H1 (cell line): ENCODE data around the gene ABCD1. TPM values are rescaled to one million over a fixed set of nuclear protein-coding genes. Genes with fewer than 3 reads are reported as not detected.

Experiments
- CTCF ChIA-PET: fragments of 300-600 bp; sonication (Branson Sonifier 250); formaldehyde crosslinking; loops from one replicate; lab custom pipeline; 2021; ENCODE audit not compliant: partially characterized antibody; lab: Charles Lee
- POLR2A ChIA-PET: fragments of 300-600 bp; sonication (Branson Sonifier 250); formaldehyde crosslinking; loops from one replicate; lab custom pipeline; 2021; ENCODE audit warnings: inconsistent platforms; ENCODE audit not compliant: partially characterized antibody; lab: Charles Lee
- DNase-seq, 2 experiments: peaks; one replicate each; pipeline versions ENCODE4 v3.0.0 to v3.0.0-alpha.2; 2010 to 2022; ENCODE audit warnings: low spot score in 2 of 2, low read depth in 1 of 2, mixed read lengths in 1 of 2
- FAIRE-seq: peaks from 2 replicates; lab custom pipeline; 2011; peaks lifted over from hg19 to GRCh38; lab: Jason Lieb, UNC
- H2AFZ ChIP-seq: 2 replicates; pipeline ENCODE4 v1.8.1; 2012; ENCODE audit warnings: low read length, inconsistent platforms
- H2AK5ac ChIP-seq: 2 replicates; pipeline ENCODE4 v1.6.1; 2013; ENCODE audit warnings: low read depth, low read length
- H2BK120ac ChIP-seq: replicated peaks from 2 replicates; pipeline ENCODE3; 2013; ENCODE audit warnings: low read depth, low read length, inconsistent platforms
- H2BK12ac ChIP-seq: 2 replicates; pipeline ENCODE4 v1.6.1; 2013; ENCODE audit warnings: low read depth, low read length
- H2BK15ac ChIP-seq: 2 replicates; pipeline ENCODE4 v1.6.1; 2013; ENCODE audit warnings: low read length
- H2BK20ac ChIP-seq: 2 replicates; pipeline ENCODE4 v1.6.1; 2013; ENCODE audit warnings: low read length
- H2BK5ac ChIP-seq: 2 replicates; pipeline ENCODE4 v1.6.1; 2013; ENCODE audit warnings: low read depth, low read length
- H3K14ac ChIP-seq: 2 replicates; pipeline ENCODE4 v1.6.1; 2013; ENCODE audit warnings: inconsistent platforms; ENCODE audit not compliant: insufficient read length
- H3K18ac ChIP-seq: 2 replicates; pipeline ENCODE4 v1.6.1; 2013; ENCODE audit warnings: low read length; ENCODE audit errors: extremely low read depth
- H3K23ac ChIP-seq: 2 replicates; pipeline ENCODE4 v1.6.1; 2013; ENCODE audit warnings: inconsistent platforms; ENCODE audit not compliant: insufficient read length
- H3K23me2 ChIP-seq: 2 replicates; pipeline ENCODE4 v1.6.1; 2013; ENCODE audit warnings: low read depth, low read length
- H3K27ac ChIP-seq: 2 replicates; pipeline ENCODE4 v1.6.1; 2011; ENCODE audit warnings: low read depth, low read length, inconsistent platforms
- H3K27me3 ChIP-seq, 4 experiments: replicated peaks in 1 of 4; 1 replicate in 1 of 4; 2 replicates in 3 of 4; pipeline versions ENCODE4 v1.6.1 to v1.8.1; 2011 to 2013; ENCODE audit warnings: low read length in 3 of 4, mild to moderate bottlenecking in 3 of 4, inconsistent platforms in 2 of 4, mixed read lengths in 2 of 4, moderate library complexity in 1 of 4; ENCODE audit not compliant: control insufficient read depth in 3 of 4, insufficient read depth in 3 of 4; ENCODE audit errors: extremely low read depth in 1 of 4
- H3K36me3 ChIP-seq, 4 experiments: 2 replicates each; pipeline versions ENCODE4 v1.6.1 to v1.8.1; 2011 to 2013; ENCODE audit warnings: mild to moderate bottlenecking in 4 of 4, low read length in 3 of 4, moderate library complexity in 2 of 4, control low read depth in 1 of 4, inconsistent platforms in 1 of 4; ENCODE audit not compliant: insufficient read depth in 4 of 4, control insufficient read depth in 2 of 4
- H3K4ac ChIP-seq: replicated peaks from 2 replicates; pipeline ENCODE3; 2013; ENCODE audit warnings: low read length, low read depth, mixed read lengths, inconsistent platforms; ENCODE audit not compliant: insufficient read length
- H3K4me1 ChIP-seq, 4 experiments: replicated peaks in 1 of 4; 1 replicate in 1 of 4; 2 replicates in 3 of 4; pipeline versions ENCODE4 v1.6.1 to v1.8.1; 2011 to 2013; ENCODE audit warnings: low read length in 3 of 4, inconsistent platforms in 2 of 4, mixed read lengths in 1 of 4; ENCODE audit not compliant: insufficient read depth in 4 of 4, control insufficient read depth in 3 of 4
- H3K4me2 ChIP-seq, 2 experiments: 2 replicates each; pipeline versions ENCODE4 v1.6.1 to v1.8.1; 2011 to 2013; ENCODE audit warnings: low read depth in 2 of 2, low read length in 2 of 2, control low read depth in 1 of 2, inconsistent platforms in 1 of 2, mild to moderate bottlenecking in 1 of 2; ENCODE audit not compliant: insufficient read depth in 1 of 2
- H3K4me3 ChIP-seq, 4 experiments: fragments of 200-600, 300-600 bp in 1 of 4; sonication (generic), shearing (Covaris generic), sonication (Bioruptor Twin) in 1 of 4; 2 replicates each; pipeline versions ENCODE4 v1.5.1 to v1.8.1; 2011 to 2016; ENCODE audit warnings: low read length in 4 of 4, low read depth in 3 of 4, control low read depth in 2 of 4, inconsistent platforms in 2 of 4, mild to moderate bottlenecking in 2 of 4, mixed read lengths in 1 of 4, moderate library complexity in 1 of 4; ENCODE audit not compliant: insufficient read depth in 2 of 4; ENCODE audit errors: extremely low read depth in 1 of 4
- H3K56ac ChIP-seq: replicated peaks from 2 replicates; pipeline ENCODE3; 2013; ENCODE audit warnings: low read depth, mild to moderate bottlenecking, mixed read lengths, low read length, inconsistent platforms; ENCODE audit not compliant: insufficient read length
- H3K79me1 ChIP-seq: 2 replicates; pipeline ENCODE4 v1.6.1; 2013; ENCODE audit warnings: low read depth, low read length, control low read depth
- H3K79me2 ChIP-seq, 2 experiments: 2 replicates each; pipeline versions ENCODE4 v1.6.1 to v1.8.1; 2012 to 2013; ENCODE audit warnings: low read length in 2 of 2, mild to moderate bottlenecking in 2 of 2, inconsistent platforms in 1 of 2; ENCODE audit not compliant: insufficient read depth in 2 of 2, control insufficient read depth in 1 of 2
- H3K9ac ChIP-seq, 4 experiments: replicated peaks in 1 of 4; 1 replicate in 1 of 4; 2 replicates in 3 of 4; pipeline versions ENCODE4 v1.6.1 to v1.8.1; 2011 to 2013; ENCODE audit warnings: low read depth in 3 of 4, low read length in 3 of 4, control low read depth in 2 of 4, mild to moderate bottlenecking in 2 of 4, moderate library complexity in 2 of 4, inconsistent platforms in 1 of 4; ENCODE audit errors: extremely low read depth in 1 of 4
- H3K9me3 ChIP-seq, 2 experiments: 2 replicates each; pipeline versions ENCODE4 v1.6.1 to v1.8.1; 2012 to 2013; ENCODE audit warnings: mild to moderate bottlenecking in 2 of 2, moderate library complexity in 2 of 2, control low read depth in 1 of 2, inconsistent platforms in 1 of 2, low read depth in 1 of 2, low read length in 1 of 2, mixed read lengths in 1 of 2; ENCODE audit not compliant: insufficient read depth in 2 of 2
- H4K20me1 ChIP-seq, 2 experiments: replicated peaks in 1 of 2; 2 replicates each; pipeline versions ENCODE3 to v1.8.1; 2011 to 2013; ENCODE audit warnings: inconsistent platforms in 2 of 2, low read length in 2 of 2, mild to moderate bottlenecking in 1 of 2; ENCODE audit not compliant: insufficient read depth in 2 of 2, control insufficient read depth in 1 of 2
- H4K5ac ChIP-seq: 2 replicates; pipeline ENCODE4 v1.6.1; 2013; ENCODE audit warnings: low read length, low read depth, mixed read lengths, inconsistent platforms; ENCODE audit not compliant: insufficient read length
- H4K8ac ChIP-seq: 2 replicates; pipeline ENCODE4 v1.8.0; 2013; ENCODE audit warnings: mild to moderate bottlenecking, moderate library complexity, low read length, inconsistent platforms; ENCODE audit not compliant: insufficient read depth; ENCODE audit errors: extremely low read depth
- H4K91ac ChIP-seq: replicated peaks from 2 replicates; pipeline ENCODE3; 2013; ENCODE audit warnings: low read length, mixed read lengths, inconsistent platforms; ENCODE audit not compliant: insufficient read length
- BACH1 ChIP-seq: IDR thresholded peaks from 2 replicates; pipeline ENCODE4 v1.6.1; 2012; ENCODE audit warnings: low read length, improper control_type of control experiment
- CBX5 ChIP-seq: fragments of 300-800, 300-1000 bp; sonication (generic); IDR thresholded peaks from 2 replicates; pipeline ENCODE4 v1.7.1; 2016; ENCODE audit warnings: antibody characterized with exemption, low read length, low read depth
- CBX8 ChIP-seq: fragments of 300-800, 300-1000 bp; sonication (generic); IDR thresholded peaks from 2 replicates; pipeline ENCODE4 v1.7.1; 2016; ENCODE audit warnings: low read depth, low read length, borderline replicate concordance
- CHD2 ChIP-seq: IDR thresholded peaks from 2 replicates; pipeline ENCODE4 v1.6.1; 2012; ENCODE audit warnings: low read length, improper control_type of control experiment
- EZH2 ChIP-seq: fragments of 200-600 bp; sonication (generic); IDR thresholded peaks from 2 replicates; pipeline ENCODE4 v1.7.1; 2012; ENCODE audit warnings: low read depth, mild to moderate bottlenecking, moderate library complexity, low read length, inconsistent platforms; ENCODE audit not compliant: severe bottlenecking
- GABPA ChIP-seq: IDR thresholded peaks from 2 replicates; pipeline ENCODE4 v1.6.1; 2011; ENCODE audit warnings: mild to moderate bottlenecking, low read length, moderate library complexity, borderline replicate concordance; ENCODE audit not compliant: insufficient read depth
- HDAC6 ChIP-seq: IDR thresholded peaks from one replicate; pipeline ENCODE4 v1.7.1; 2012; ENCODE audit warnings: low read depth, mild to moderate bottlenecking, inconsistent platforms, low read length, moderate library complexity
- KDM1A ChIP-seq: fragments of 200-600, 300-600 bp; sonication (generic); IDR thresholded peaks from 2 replicates; pipeline ENCODE4 v1.7.1; 2016; ENCODE audit warnings: mild to moderate bottlenecking, low read length, borderline replicate concordance
- KDM4A ChIP-seq: IDR thresholded peaks from one replicate; pipeline ENCODE4 v1.7.1; 2012; ENCODE audit warnings: low read depth, mild to moderate bottlenecking, moderate library complexity, low read length, inconsistent platforms; ENCODE audit not compliant: severe bottlenecking
- RXRA ChIP-seq: IDR thresholded peaks from 2 replicates; pipeline ENCODE4 v1.6.1; 2011; ENCODE audit warnings: low read depth, mild to moderate bottlenecking, low read length, moderate library complexity; ENCODE audit not compliant: insufficient read depth
- SP1 ChIP-seq: IDR thresholded peaks from 2 replicates; pipeline ENCODE4 v1.6.1; 2011; ENCODE audit warnings: low read depth, low read length
- SP4 ChIP-seq: IDR thresholded peaks from 2 replicates; pipeline ENCODE4 v1.6.1; 2012; ENCODE audit warnings: low read length, inconsistent platforms
- TBP ChIP-seq: IDR thresholded peaks from 2 replicates; pipeline ENCODE4 v1.6.1; 2011; ENCODE audit warnings: low read depth, low read length, improper control_type of control experiment
- YY1 ChIP-seq: IDR thresholded peaks from 2 replicates; pipeline ENCODE4 v1.6.1; 2011; ENCODE audit warnings: low read depth, mild to moderate bottlenecking, low read length
- WGBS, 2 experiments: shearing (Covaris generic) in 1 of 2; methylation state at CpG; one replicate each; pipeline versions ENCODE4 v1.1.6 to v1.1.7; 2013 to 2015; ENCODE audit warnings: low lambda C conversion rate in 2 of 2, mixed read lengths in 2 of 2, inconsistent platforms in 1 of 2, low coverage in 1 of 2, missing lambda C conversion rate in 1 of 2; ENCODE audit not compliant: insufficient replicate concordance in 2 of 2, insufficient coverage in 1 of 2, insufficient read length in 1 of 2; ENCODE audit errors: extremely low coverage in 1 of 2, missing lambda C conversion rate in 1 of 2; 5-methylcytosine and 5-hydroxymethylcytosine counted together
- polyA plus RNA-seq, 7 experiments: library from polyadenylated mRNA; depleted of rRNA in 3 of 7; stranded (reverse) in 5 of 7; unstranded in 2 of 7; fragments of >200 nt in 5 of 7; fragments of 200-250 nt in 2 of 7; gene quantifications; 1 replicate in 5 of 7; 2 replicates in 1 of 7; 4 replicates in 1 of 7; pipeline versions ENCODE4 v1.2.1 to v1.2.3, GENCODE V29; 2011 to 2013; ENCODE audit warnings: missing spikeins in 2 of 7, mixed read lengths in 2 of 7
- total RNA-seq: library from RNA; stranded (reverse); fragmentation: NEBNext Ultra II Directional; extraction: Animal tissue kit (Norgen Biotek cat#: 25700); gene quantifications from 2 replicates; pipeline ENCODE4 v1.2.1, GENCODE V29; 2021

Gene ABCD1
- total and polyA plus RNA-seq, 2 of the 8 experiments (the other 6 are each of a cell fraction or from before 2014, with no cell fraction given), result 3.1 to 6.6 TPM

- FAIRE-seq (no peak), DNase-seq (no peak)
- CTCF ChIA-PET, result interaction anchor here (1.2 kb wide), 1 partner anchor 28 kb away, joined by 3 read pairs; no protein-coding TSS in a partner anchor
- H2BK20ac ChIP-seq, result no peak overlapping the region
- no peak overlapping the region for H3K18ac ChIP-seq
- H3K14ac ChIP-seq, result no peak overlapping the region
- no peaks in the 10 kb centered on the region for H3K79me2 ChIP-seq
- no peak overlapping the region for H4K8ac ChIP-seq
- no peaks in the 10 kb centered on the region for H4K20me1 ChIP-seq
- no peak overlapping the region for H3K56ac ChIP-seq
- H3K27ac ChIP-seq, result no peak overlapping the region
- no peak overlapping the region for H3K23ac ChIP-seq
- no peak overlapping the region for H3K9ac ChIP-seq
- H2BK12ac ChIP-seq, result no peak overlapping the region
- peaks cover 0 to 4% (median 0%) of the 10 kb centered on the region in 4 experiments; a peak in 3 of 7 replicates for H3K4me1 ChIP-seq
- no peak overlapping the region for H3K4me3 ChIP-seq
- no peak overlapping the region for H2BK15ac ChIP-seq
- no peak overlapping the region for H2AFZ ChIP-seq
- H3K23me2 ChIP-seq, result no peaks in the 10 kb centered on the region
- H3K9me3 ChIP-seq, result no peaks in the 10 kb centered on the region
- no peak overlapping the region for H2AK5ac ChIP-seq
- no peaks in the 10 kb centered on the region for H3K27me3 ChIP-seq
- no peaks in the 10 kb centered on the region for H3K79me1 ChIP-seq
- no peak overlapping the region for H2BK5ac ChIP-seq
- no peaks in the 10 kb centered on the region for H3K36me3 ChIP-seq
- H3K4ac ChIP-seq, result no peak overlapping the region
- H2BK120ac ChIP-seq, result no peak overlapping the region
- TF ChIP-seq EZH2 (no peak), BACH1 (no peak), TBP (no peak), CHD2 (no peak), CBX5 (no peak), KDM1A (no peak), HDAC6 (no peak), KDM4A (no peak), SP1 (no peak), RXRA (no peak), CBX8 (no peak), YY1 (no peak), SP4 (no peak), GABPA (no peak)
- TF ChIP-seq, all 59 proteins: peak for 0
- POLR2A ChIA-PET, result interaction anchor here (0.7 to 2.4 kb wide), 2 partner anchors 15 to 75 kb away, joined by 5 read pairs; no protein-coding TSS in a partner anchor
- Histone ChIP-seq H4K5ac (no peak overlapping the region), H3K4me2 (no peak overlapping the region), H4K91ac (no peak overlapping the region)
- WGBS, 2 experiments, result 83% methylated on average over 2 of the region's 2 CpGs; no CpG with 5 or more reads in 1 of the 2 experiments
Observed at GRCh38 chrX:153734871-153735270, 10.2 kb downstream of the ABCD1 start.
